ENCODE data around the gene AXIN2.

AXIN2 gene

DNA sequence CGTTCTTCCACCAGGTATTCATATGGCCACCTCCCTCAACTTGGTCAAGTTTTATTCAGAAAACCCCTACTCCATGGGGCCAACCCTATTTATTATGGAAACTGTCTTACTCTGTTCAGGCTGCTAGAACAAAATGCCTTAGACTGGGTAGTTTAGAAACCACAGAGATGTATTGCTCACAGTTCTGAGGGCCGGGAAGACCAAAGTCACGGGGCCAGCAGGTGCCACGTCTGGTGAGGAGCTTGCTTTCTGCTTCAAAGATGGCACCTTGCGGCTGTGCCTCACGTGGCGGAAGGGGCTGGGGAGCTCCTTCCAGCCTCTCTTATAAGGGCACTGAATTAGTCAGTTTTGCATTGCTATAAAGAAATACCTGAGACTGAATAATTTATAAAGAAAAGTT is 74.3 kb downstream of the AXIN2 start:
- H3K4me3 ChIP-seq (ENCODE audit: low read depth, low read length): no peak overlapping the region
- no peak for TF ChIP-seq ZNF529 (tag by site-specific recombination; IDR thresholded peaks at IDR 0.05; ENCODE audit: insufficient replicate concordance)
- no peak for TF ChIP-seq ZNF10 (tag by site-specific recombination; IDR thresholded peaks at IDR 0.05)
- TF ChIP-seq HOXC10 (CRISPR knock-in tag; IDR thresholded peaks at IDR 0.05): no peak
- TF ChIP-seq, protein P1, sequence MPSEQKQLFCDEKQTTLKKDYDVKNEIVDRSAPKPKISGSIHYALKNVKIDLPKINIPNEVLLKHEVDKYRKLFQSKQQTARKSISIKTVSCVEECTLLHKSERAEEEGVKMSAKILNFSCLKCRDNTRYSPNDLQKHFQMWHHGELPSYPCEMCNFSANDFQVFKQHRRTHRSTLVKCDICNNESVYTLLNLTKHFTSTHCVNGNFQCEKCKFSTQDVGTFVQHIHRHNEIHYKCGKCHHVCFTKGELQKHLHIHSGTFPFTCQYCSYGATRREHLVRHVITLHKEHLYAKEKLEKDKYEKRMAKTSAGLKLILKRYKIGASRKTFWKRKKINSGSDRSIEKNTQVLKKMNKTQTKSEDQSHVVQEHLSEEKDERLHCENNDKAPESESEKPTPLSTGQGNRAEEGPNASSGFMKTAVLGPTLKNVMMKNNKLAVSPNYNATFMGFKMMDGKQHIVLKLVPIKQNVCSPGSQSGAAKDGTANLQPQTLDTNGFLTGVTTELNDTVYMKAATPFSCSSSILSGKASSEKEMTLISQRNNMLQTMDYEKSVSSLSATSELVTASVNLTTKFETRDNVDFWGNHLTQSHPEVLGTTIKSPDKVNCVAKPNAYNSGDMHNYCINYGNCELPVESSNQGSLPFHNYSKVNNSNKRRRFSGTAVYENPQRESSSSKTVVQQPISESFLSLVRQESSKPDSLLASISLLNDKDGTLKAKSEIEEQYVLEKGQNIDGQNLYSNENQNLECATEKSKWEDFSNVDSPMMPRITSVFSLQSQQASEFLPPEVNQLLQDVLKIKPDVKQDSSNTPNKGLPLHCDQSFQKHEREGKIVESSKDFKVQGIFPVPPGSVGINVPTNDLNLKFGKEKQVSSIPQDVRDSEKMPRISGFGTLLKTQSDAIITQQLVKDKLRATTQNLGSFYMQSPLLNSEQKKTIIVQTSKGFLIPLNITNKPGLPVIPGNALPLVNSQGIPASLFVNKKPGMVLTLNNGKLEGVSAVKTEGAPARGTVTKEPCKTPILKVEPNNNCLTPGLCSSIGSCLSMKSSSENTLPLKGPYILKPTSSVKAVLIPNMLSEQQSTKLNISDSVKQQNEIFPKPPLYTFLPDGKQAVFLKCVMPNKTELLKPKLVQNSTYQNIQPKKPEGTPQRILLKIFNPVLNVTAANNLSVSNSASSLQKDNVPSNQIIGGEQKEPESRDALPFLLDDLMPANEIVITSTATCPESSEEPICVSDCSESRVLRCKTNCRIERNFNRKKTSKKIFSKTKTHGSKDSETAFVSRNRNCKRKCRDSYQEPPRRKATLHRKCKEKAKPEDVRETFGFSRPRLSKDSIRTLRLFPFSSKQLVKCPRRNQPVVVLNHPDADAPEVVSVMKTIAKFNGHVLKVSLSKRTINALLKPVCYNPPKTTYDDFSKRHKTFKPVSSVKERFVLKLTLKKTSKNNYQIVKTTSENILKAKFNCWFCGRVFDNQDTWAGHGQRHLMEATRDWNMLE (tag by site-specific recombination; conservative IDR thresholded peaks at IDR 0.05; ENCODE audit: low read depth): no peak
- TF ChIP-seq ZNF416 (tag by site-specific recombination; IDR thresholded peaks at IDR 0.05): no peak
- TF ChIP-seq BCL11A (tag by site-specific recombination; IDR thresholded peaks at IDR 0.05; ENCODE audit: low read depth): no peak
- no peak for TF ChIP-seq KLF10 (tag by site-specific recombination; IDR thresholded peaks at IDR 0.05)
- TF ChIP-seq ZFHX2 (tag by site-specific recombination; conservative IDR thresholded peaks at IDR 0.05): no peak
- TF ChIP-seq, protein P2, sequence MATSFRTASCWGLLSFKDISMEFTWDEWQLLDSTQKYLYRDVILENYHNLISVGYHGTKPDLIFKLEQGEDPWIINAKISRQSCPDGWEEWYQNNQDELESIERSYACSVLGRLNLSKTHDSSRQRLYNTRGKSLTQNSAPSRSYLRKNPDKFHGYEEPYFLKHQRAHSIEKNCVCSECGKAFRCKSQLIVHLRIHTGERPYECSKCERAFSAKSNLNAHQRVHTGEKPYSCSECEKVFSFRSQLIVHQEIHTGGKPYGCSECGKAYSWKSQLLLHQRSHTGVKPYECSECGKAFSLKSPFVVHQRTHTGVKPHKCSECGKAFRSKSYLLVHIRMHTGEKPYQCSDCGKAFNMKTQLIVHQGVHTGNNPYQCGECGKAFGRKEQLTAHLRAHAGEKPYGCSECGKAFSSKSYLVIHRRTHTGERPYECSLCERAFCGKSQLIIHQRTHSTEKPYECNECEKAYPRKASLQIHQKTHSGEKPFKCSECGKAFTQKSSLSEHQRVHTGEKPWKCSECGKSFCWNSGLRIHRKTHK (tag by site-specific recombination; IDR thresholded peaks at IDR 0.05): no peak
- TF ChIP-seq, protein P3, sequence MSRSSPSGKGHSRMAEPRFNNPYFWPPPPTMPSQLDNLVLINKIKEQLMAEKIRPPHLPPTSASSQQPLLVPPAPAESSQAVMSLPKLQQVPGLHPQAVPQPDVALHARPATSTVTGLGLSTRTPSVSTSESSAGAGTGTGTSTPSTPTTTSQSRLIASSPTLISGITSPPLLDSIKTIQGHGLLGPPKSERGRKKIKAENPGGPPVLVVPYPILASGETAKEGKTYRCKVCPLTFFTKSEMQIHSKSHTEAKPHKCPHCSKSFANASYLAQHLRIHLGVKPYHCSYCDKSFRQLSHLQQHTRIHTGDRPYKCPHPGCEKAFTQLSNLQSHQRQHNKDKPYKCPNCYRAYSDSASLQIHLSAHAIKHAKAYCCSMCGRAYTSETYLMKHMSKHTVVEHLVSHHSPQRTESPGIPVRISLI (tag by site-specific recombination; IDR thresholded peaks at IDR 0.05): no peak
- no peak for TF ChIP-seq ZBTB1 (tag by site-specific recombination; IDR thresholded peaks at IDR 0.05)
- TF ChIP-seq ZNF112 (tag by site-specific recombination; IDR thresholded peaks at IDR 0.05): no peak
- TF ChIP-seq ZNF341 (tag by site-specific recombination; IDR thresholded peaks at IDR 0.05; ENCODE audit: low read depth): no peak
- TF ChIP-seq, protein P4, sequence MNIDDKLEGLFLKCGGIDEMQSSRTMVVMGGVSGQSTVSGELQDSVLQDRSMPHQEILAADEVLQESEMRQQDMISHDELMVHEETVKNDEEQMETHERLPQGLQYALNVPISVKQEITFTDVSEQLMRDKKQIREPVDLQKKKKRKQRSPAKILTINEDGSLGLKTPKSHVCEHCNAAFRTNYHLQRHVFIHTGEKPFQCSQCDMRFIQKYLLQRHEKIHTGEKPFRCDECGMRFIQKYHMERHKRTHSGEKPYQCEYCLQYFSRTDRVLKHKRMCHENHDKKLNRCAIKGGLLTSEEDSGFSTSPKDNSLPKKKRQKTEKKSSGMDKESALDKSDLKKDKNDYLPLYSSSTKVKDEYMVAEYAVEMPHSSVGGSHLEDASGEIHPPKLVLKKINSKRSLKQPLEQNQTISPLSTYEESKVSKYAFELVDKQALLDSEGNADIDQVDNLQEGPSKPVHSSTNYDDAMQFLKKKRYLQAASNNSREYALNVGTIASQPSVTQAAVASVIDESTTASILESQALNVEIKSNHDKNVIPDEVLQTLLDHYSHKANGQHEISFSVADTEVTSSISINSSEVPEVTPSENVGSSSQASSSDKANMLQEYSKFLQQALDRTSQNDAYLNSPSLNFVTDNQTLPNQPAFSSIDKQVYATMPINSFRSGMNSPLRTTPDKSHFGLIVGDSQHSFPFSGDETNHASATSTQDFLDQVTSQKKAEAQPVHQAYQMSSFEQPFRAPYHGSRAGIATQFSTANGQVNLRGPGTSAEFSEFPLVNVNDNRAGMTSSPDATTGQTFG (tag by site-specific recombination; IDR thresholded peaks at IDR 0.05; ENCODE audit: borderline replicate concordance): no peak
- TF ChIP-seq ZNF19 (tag by site-specific recombination; IDR thresholded peaks at IDR 0.05; ENCODE audit: low read depth): no peak
- TF ChIP-seq ZNF335 (tag by site-specific recombination; conservative IDR thresholded peaks at IDR 0.05): no peak
- no peak for TF ChIP-seq HOXA7 (CRISPR knock-in tag; IDR thresholded peaks at IDR 0.05; ENCODE audit: borderline replicate concordance)
- TF ChIP-seq, protein P5, sequence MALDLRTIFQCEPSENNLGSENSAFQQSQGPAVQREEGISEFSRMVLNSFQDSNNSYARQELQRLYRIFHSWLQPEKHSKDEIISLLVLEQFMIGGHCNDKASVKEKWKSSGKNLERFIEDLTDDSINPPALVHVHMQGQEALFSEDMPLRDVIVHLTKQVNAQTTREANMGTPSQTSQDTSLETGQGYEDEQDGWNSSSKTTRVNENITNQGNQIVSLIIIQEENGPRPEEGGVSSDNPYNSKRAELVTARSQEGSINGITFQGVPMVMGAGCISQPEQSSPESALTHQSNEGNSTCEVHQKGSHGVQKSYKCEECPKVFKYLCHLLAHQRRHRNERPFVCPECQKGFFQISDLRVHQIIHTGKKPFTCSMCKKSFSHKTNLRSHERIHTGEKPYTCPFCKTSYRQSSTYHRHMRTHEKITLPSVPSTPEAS (tag by site-specific recombination; IDR thresholded peaks at IDR 0.05): no peak
- CTCF ChIA-PET: no interaction called here
- no peaks in the 10 kb centered on the region for H3K4me1 ChIP-seq (ENCODE audit: control insufficient read depth, insufficient read depth, low read length)
- H3K9me3 ChIP-seq (ENCODE audit: control insufficient read depth, insufficient read depth, low read depth, low read length): no peaks in the 10 kb centered on the region
- H3K27ac ChIP-seq (ENCODE audit: extremely low read depth, low read depth, low read length): no peak overlapping the region
- no peaks in the 10 kb centered on the region for H3K36me3 ChIP-seq (ENCODE audit: control insufficient read depth in 2 of 2, insufficient read depth in 1 of 2, low read length in 2 of 2)
- POLR2A ChIA-PET: interaction anchor here (0.8 kb wide), 1 partner anchor 136 kb away, joined by 3 read pairs; no protein-coding TSS in a partner anchor
